Activated T-helper 2 cell treated with anti-CD3 and anti-CD28 coated beads, Interferon-gamma antibody, Interleukin-2, Interleukin-4, amounts not matched to agents 10 μg/mL and 5 μg/mL and 100 μg/mL, durations not matched to agents 14 hours and 24 hours and 36 hours (primary cell): ENCODE results near the gene FZD10. TPM values are rescaled to one million over a fixed set of nuclear protein-coding genes. Genes with fewer than 3 reads are reported as not detected.

ENCODE experiments used
- DNase-seq: peaks from one replicate; pipeline ENCODE4 v3.0.0; 2021; ENCODE audit warnings: low spot score
- H3K27ac Mint-ChIP-seq: one replicate; pipeline ENCODE4 v1.8.0; 2021; ENCODE audit warnings: mixed read lengths
- H3K27me3 Mint-ChIP-seq: one replicate; pipeline ENCODE4 v1.8.0; 2021; ENCODE audit warnings: low read depth, mixed read lengths
- H3K36me3 Mint-ChIP-seq: one replicate; pipeline ENCODE4 v1.8.0; 2021; ENCODE audit warnings: low read depth, mixed read lengths
- H3K4me1 Mint-ChIP-seq: one replicate; pipeline ENCODE4 v1.8.0; 2021; ENCODE audit warnings: low read depth, mixed read lengths
- H3K4me3 Mint-ChIP-seq: one replicate; pipeline ENCODE4 v1.8.0; 2021; ENCODE audit warnings: low read depth, mild to moderate bottlenecking, moderate library complexity, mixed read lengths
- H3K9me3 Mint-ChIP-seq: one replicate; pipeline ENCODE4 v1.8.0; 2021; ENCODE audit warnings: mixed read lengths
- intact Hi-C: fragments of 100-400 bp; cut with micrococcal nuclease; formaldehyde crosslinking; loops from one replicate; pipeline ENCODE4 v1.15.1; 2023
- total RNA-seq: library from RNA; stranded (reverse); gene quantifications from 2 replicates; pipeline ENCODE4 v1.2.3, GENCODE V29; 2022

The FZD10 gene
- total RNA-seq, 1 donor from 2014 or later: not detected

DNA sequence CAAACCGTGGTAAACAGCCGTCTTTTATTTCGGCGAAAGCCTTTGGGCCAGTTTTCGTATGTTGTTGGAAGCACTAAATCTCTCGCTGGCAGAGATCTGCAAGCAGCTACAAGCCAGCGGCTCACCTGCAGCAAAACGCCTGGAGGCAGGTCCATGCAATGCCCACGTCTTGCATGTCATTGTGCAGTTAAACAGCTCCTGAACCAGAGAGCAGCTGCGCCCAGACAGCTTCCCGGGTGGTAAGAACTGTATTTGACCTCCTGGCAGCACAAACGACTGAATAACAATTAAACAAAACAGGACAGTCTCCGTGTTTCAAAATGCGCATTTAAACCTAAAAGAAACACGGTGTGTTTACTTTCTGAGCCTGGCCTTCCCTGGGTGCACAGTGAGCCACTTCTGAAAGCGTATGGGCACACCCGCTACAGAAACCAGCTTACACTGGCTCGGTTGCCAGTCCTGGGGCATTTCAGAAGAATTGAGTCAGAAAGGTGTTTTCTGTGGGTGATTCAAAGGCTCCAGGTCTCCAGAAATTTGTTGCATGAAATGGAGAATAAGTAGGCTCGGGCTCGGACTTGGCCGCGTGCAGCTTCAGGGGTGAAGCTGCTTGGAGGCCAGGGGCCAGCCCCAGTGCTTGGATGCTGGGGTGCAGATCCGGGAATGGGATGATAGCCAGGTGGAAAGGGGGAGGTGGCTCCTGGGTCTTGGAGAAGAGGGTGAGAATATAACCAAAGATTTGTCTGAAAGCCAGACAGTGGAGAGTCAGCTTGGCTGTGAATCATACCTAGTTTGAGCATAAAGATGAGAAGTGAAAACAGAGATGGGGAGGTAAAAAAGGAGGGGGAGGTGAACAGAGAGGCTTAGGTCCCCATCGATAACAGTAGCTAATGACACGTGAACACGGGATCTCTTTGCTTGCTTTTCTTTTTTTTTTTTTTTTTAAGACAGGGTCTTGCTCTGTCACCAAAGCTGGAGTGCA lies 24.9 kb upstream of the FZD10 start:
- no peak for DNase-seq
- Mint-ChIP-seq H3K4me1 (no peaks in the 10 kb centered on the region), H3K9me3 (peaks cover 9% of the 10 kb centered on the region), H3K4me3 (no peak overlapping the region), H3K27ac (no peak overlapping the region), H3K36me3 (no peaks in the 10 kb centered on the region), H3K27me3 (peaks cover 5% of the 10 kb centered on the region)
- intact Hi-C loops: no loop called here

DNA sequence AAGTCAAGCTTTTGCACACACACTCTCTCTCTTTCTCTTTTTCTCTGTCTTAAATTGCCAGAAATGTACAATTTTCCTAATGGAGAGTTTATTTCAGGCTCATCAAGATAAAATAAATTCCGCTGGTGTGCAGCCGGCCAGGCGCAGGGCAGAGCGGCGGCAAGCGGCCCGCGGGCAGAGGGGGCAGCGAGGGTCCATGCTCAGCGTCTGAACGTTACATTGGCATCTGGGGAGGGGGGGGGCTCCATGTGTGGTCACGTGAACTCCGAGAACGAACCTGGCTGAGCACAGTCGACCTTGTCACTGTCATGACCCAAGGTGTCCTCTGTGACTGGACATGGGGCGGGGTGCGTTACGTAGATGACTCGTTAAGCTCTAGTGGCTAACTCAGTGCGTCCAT lies 23.8 kb upstream of the FZD10 start:
- H3K27me3 Mint-ChIP-seq: peaks cover 5% of the 10 kb centered on the region
- intact Hi-C loops: no loop called here
- H3K27ac Mint-ChIP-seq: no peak overlapping the region
- H3K4me1 Mint-ChIP-seq: no peaks in the 10 kb centered on the region
- no peak overlapping the region for H3K4me3 Mint-ChIP-seq
- no peak for DNase-seq
- peaks cover 9% of the 10 kb centered on the region for H3K9me3 Mint-ChIP-seq
- H3K36me3 Mint-ChIP-seq: no peaks in the 10 kb centered on the region

DNA sequence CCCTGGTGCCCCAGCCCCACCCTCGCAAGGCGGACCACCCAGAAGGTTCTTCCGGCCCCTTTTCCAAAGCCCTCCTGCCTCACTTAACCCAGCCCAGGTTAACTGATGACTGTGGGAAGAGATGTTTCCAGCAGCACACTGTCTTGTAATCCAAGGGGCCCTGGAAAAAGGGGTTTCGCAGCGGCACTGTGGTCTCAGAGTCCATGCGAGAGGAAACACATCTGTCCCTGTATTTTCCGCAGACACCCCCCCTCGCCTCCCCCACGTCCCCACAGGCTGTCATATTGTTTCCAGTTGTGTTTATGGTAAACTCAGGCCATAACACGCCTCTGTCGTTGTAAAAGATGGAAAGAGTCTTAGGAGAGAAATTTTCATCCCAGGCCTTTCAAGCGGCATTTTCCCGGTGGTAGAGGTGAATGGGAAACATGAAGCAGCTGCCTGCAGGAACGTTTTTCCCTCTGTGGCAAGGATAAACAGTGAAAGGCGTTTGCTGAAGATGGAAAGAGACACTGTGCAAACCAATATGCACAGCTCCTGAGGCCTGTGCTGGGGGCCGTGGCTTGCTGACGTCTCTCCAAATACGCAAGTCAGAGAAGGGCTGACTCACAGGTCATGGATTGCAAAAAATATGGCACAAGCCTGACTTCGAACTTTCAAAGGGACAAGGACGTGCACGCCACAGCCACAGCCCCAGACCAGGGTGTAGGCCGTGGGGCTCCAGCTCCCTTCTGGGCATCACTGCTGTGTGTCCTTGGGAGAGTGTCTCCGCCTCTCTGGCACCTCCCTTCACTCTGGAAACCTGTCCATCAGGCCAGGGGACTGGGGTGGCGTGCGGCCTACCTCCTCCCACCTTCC lies 22.5 kb upstream of the FZD10 start:
- no peaks in the 10 kb centered on the region for H3K36me3 Mint-ChIP-seq
- intact Hi-C loops: no loop called here
- H3K9me3 Mint-ChIP-seq: peaks cover 7% of the 10 kb centered on the region
- no peak overlapping the region for H3K4me3 Mint-ChIP-seq
- peaks cover 3% of the 10 kb centered on the region for H3K27me3 Mint-ChIP-seq
- no peaks in the 10 kb centered on the region for H3K4me1 Mint-ChIP-seq
- no peak for DNase-seq
- no peak overlapping the region for H3K27ac Mint-ChIP-seq

DNA sequence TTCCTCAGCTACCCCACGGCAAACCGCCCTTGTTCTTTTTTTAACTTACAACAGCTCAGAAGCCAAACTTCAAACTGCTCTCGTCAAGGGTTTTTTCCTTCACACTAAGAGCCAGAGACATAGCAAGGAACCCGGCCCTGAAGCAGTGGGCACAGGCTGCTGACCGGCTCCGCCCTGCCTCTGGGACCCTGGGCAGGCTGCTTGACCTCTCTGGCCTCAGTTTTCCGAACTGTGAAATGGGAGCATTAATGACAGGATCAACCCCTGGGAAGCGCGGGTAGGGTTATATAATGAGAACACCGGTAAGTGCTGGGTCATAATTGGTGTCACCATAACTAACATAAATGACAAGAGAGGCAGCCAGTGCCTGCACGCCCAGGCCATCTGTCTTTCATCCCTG lies 21.2 kb upstream of the FZD10 start:
- intact Hi-C loops: no loop called here
- H3K27me3 Mint-ChIP-seq: peaks cover 3% of the 10 kb centered on the region
- H3K9me3 Mint-ChIP-seq: no peaks in the 10 kb centered on the region
- no peak overlapping the region for H3K4me3 Mint-ChIP-seq
- no peaks in the 10 kb centered on the region for H3K4me1 Mint-ChIP-seq
- DNase-seq: no peak
- no peaks in the 10 kb centered on the region for H3K36me3 Mint-ChIP-seq
- no peak overlapping the region for H3K27ac Mint-ChIP-seq

DNA sequence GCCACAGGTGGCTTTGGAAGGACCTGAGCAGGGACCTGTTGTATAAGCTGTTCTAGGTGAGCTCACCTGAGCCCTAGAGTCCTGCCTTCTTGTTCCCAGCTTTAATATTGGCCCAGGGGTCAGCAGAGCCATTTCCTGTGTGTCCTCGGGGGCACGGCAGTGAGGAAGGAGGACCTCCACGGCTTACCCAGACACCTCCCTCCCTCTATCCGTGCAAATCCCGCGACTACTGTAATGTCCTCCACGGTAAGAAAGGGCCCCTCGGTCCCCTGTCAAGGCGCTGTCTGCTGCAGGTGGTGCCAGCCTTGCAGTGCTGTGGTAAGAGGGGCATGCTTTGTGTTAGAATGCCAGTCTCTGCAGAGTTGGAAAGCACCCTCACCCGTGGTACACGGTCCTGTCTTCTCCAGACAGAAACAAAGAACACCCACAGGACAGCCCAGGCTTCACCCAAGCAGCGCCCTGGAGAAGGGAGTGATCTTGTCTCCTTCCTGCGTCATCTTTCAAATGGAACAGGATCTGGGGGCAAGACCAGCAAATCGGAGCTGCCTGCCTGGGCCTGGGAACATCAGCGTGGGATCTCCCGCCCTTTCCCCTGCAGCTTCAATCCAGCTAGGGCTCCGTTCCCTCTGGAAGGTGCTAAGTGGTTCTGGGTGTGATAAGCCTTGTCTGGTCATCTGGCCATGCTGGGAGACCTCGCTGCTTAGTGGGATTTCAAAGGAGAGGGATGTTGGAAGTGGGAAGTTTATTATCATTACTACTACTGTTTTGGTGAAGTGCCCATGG lies 20.2 kb upstream of the FZD10 start:
- Mint-ChIP-seq H3K27me3 (peaks cover 4% of the 10 kb centered on the region), H3K27ac (no peak overlapping the region), H3K4me3 (no peak overlapping the region), H3K9me3 (no peaks in the 10 kb centered on the region), H3K36me3 (no peaks in the 10 kb centered on the region), H3K4me1 (no peaks in the 10 kb centered on the region)
- intact Hi-C loops: no loop called here
- no peak for DNase-seq

DNA sequence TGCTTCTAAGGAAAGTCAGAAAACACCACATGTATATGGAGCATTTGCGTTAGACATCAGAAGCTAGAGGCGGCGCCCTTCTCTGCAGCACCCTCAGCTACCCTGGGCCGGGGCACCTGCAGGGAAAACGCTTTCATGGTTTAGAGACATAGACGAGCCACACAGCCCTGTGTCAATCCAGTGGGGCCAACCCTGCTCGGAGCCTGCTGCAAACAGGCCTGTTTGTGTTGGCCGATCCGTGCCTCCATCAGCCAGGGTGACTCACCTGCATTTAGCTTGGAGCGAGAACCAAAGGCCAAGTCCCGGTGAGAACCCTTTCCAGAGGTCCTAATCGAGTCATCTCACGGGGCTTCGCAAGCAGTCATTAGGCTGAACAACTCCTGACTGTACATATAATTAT lies 19.5 kb upstream of the FZD10 start:
- intact Hi-C loops: no loop called here
- H3K4me1 Mint-ChIP-seq: no peaks in the 10 kb centered on the region
- no peaks in the 10 kb centered on the region for H3K9me3 Mint-ChIP-seq
- H3K27me3 Mint-ChIP-seq: peaks cover 2% of the 10 kb centered on the region
- H3K4me3 Mint-ChIP-seq: no peak overlapping the region
- DNase-seq: no peak
- H3K27ac Mint-ChIP-seq: no peak overlapping the region
- H3K36me3 Mint-ChIP-seq: no peaks in the 10 kb centered on the region

DNA sequence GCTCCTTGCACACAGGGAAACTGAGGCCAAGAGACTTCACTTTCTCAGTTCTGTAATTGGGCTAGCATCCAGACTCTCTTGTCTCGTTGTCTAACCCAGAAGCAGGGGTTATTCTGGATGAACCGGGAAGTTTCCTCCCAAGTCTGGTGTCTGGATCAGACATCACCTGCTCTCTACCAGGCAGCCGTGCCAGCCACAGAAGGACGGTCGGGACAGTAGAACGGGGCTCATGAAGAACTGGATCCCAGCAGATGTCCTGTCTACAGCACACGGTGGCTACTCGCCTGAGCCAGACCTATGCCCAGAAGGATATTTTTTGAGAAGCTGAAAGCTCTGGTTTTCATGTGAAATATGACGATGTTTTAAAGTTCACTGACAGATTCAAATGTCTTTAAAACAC lies 19.1 kb upstream of the FZD10 start:
- H3K9me3 Mint-ChIP-seq: no peaks in the 10 kb centered on the region
- peaks cover 2% of the 10 kb centered on the region for H3K27me3 Mint-ChIP-seq
- intact Hi-C loops: no loop called here
- DNase-seq: no peak
- no peaks in the 10 kb centered on the region for H3K4me1 Mint-ChIP-seq
- H3K4me3 Mint-ChIP-seq: no peak overlapping the region
- H3K27ac Mint-ChIP-seq: no peak overlapping the region
- no peaks in the 10 kb centered on the region for H3K36me3 Mint-ChIP-seq

DNA sequence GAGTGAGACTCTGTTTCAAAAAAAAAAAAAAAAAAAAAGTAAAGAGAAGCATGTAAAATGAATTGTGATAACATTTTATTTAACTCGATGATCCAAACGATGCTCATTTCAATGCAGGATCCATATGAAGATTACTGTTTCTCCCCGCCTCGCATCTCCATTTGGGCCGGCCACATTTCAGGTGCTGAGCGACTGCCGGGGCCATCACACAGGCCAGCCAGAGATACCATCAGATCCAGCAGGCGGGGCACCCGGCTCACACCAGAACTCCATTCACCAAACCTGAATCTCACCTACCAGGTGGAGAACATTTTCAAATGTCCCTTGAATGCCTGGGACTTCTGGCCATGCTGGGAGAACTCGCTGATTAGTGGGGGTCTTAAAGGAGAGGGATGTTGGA lies 18.0 kb upstream of the FZD10 start:
- H3K27ac Mint-ChIP-seq: no peak overlapping the region
- H3K36me3 Mint-ChIP-seq: no peaks in the 10 kb centered on the region
- intact Hi-C loops: no loop called here
- no peaks in the 10 kb centered on the region for H3K4me1 Mint-ChIP-seq
- H3K27me3 Mint-ChIP-seq: peaks cover 2% of the 10 kb centered on the region
- no peak overlapping the region for H3K4me3 Mint-ChIP-seq
- no peaks in the 10 kb centered on the region for H3K9me3 Mint-ChIP-seq
- DNase-seq: no peak

DNA sequence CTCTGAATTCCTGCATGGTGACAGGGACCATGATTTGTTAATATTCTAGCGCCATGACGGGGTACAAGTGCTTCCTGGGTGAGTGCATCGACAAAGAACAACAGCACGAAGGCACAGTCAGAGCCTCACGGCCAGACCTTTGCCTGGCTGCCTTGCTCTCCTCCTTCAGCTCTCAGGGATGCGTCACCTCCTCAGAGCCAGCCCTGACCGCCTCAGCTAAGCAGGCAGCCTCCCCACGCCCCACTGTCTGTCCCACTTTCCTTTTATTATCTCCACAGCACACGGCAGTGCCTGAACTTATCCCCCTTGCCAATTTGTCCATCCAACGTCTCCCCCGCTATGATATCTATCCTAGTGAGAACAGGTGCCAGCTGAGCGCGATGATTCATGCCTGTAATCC lies 16.5 kb upstream of the FZD10 start:
- intact Hi-C loops: no loop called here
- H3K4me1 Mint-ChIP-seq: no peaks in the 10 kb centered on the region
- no peak for DNase-seq

DNA sequence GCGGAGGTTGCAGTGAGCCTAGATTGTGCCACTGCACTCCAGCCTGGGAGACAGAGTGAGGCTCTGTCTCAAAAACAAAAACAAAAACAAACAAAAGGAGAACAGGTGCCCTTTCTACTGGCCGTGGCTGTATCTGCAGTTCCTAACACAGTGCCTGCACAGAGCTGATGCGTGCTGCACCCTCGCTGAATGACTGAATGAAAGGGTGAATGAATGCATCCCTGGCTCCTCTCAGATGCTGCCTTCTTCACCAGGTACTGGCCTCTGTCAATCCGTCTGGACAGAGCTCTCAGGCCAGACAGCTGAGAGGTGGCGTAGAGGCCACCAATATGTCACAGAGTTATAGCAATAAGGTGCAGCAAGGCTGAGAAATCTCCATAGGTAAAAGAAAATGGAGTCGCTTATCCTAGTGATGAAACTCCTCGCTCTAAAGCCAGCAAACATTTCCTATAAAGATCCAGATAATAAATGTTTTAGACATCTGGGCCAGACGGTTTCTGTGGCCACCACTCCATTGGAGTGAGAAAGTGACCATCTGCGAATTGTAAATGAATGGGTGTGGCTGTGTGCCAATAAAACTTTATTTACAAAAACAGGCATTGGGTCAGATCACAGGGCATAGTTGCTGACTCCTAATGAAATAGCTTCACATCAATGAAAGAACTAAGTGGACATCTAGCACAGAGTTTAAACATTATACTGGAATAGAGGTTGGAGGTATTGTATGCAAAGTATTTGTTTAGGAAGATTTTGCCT lies 15.9 kb upstream of the FZD10 start:
- H3K27me3 Mint-ChIP-seq: peaks cover 2% of the 10 kb centered on the region
- no peaks in the 10 kb centered on the region for H3K36me3 Mint-ChIP-seq
- intact Hi-C loops: no loop called here
- no peak for DNase-seq
- no peaks in the 10 kb centered on the region for H3K9me3 Mint-ChIP-seq
- no peak overlapping the region for H3K27ac Mint-ChIP-seq
- no peak overlapping the region for H3K4me3 Mint-ChIP-seq
- no peaks in the 10 kb centered on the region for H3K4me1 Mint-ChIP-seq

More for the DNA sequence above, 16.5 kb upstream of the FZD10 start:
- Mint-ChIP-seq H3K27ac (no peak overlapping the region), H3K9me3 (no peaks in the 10 kb centered on the region), H3K36me3 (no peaks in the 10 kb centered on the region), H3K4me3 (no peak overlapping the region), H3K27me3 (peaks cover 2% of the 10 kb centered on the region)

DNA sequence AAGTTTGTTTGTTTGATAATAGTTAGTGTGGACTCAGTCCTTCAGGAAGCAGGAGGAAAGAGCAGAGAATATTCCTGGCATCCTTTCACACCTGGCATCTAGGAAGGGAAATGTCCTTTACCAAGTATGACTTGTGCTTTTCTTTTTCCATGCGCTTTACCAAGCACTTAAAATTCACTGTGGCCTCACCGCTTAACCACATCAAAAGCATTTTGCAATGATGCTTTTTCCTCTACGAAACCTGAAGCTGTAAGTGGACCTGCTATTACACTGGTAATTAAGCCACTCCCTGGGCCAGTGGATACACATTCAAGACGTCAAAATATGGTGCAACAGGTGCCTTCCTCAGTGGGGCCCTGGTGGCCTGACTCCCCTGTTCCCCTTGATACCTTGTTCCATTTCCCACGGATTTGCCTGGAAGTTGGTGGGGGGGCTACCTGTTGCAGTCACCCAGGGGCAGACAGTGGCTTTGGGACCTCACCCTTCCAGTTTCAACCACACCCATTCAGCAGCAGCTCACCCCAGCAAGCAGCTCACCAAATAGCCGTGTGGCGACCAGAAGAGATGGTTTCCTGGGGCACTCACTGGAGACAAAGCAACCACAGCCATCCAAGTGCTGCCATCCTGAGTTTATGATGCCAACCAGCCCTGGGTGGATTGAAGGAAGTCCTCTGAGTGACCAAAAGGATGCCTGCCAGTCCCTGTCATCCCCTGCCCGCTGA lies 14.2 kb upstream of the FZD10 start:
- Mint-ChIP-seq H3K36me3 (no peaks in the 10 kb centered on the region), H3K27me3 (peaks cover 2% of the 10 kb centered on the region), H3K4me3 (no peak overlapping the region), H3K27ac (no peak overlapping the region), H3K9me3 (no peaks in the 10 kb centered on the region), H3K4me1 (no peaks in the 10 kb centered on the region)
- intact Hi-C loops: no loop called here
- DNase-seq: no peak
